HT1080 (cell line): ENCODE results near the gene OR2T1. TPM values are rescaled to one million over a fixed set of nuclear protein-coding genes. Genes with fewer than 3 reads are reported as not detected.
"Not testable (repeated sequence)": the region's sequence is repeated elsewhere in the genome, so short reads cannot be mapped to it uniquely, and the experiment has no call there.

Experiments
- DNase-seq: peaks from one replicate; pipeline ENCODE4 v3.0.0-alpha.2; 2015; ENCODE audit warnings: low read depth
- total RNA-seq: library from RNA; depleted of rRNA; stranded (reverse); fragments of >200 nt; shearing (Covaris generic); gene quantifications from 2 replicates; pipeline ENCODE4 v1.2.3, GENCODE V29; 2014; rRNA removed

OR2T1 gene
- total RNA-seq, 1 experiment from 2014 or later: not detected

DNA sequence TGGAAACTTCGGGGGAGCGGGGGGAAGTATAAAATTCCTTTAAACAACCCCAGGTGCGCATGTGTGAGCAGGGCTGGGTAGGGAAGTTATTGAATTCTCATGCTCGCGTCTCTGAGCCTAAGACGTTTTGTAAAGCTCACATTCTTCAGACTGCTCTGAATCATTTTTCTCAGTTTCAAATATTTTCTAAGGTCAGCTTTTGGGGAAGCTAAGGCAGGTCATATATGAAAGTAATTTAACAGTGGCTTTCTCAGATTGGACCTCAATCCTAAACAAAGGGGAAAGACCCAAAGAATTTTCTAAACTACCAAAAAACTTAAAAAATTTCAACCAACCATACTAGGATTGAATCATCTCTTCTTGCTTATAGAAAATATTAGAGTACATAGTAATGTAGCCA lies 32.1 kb downstream of the OR2T1 start:
- not testable (repeated sequence) for DNase-seq

DNA sequence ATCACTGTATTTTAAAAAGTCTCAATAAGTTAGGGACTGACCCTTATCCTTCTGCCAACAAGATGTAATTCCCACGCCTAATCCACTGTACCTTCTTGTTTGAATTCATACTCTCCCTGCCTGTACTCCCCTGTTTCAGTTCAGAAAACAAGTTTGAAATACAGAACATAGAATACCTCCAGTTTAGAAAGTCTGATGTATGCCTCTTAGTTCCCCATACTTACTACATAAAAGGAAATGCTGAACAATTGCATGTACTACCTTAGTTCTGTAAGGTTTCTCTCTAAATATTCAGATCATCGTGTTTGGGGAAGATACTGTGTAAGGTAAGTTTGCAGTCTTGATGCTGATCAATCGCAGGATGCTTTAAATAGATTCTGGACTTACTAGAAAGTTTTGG lies 33.5 kb downstream of the OR2T1 start:
- not testable (repeated sequence) for DNase-seq

DNA sequence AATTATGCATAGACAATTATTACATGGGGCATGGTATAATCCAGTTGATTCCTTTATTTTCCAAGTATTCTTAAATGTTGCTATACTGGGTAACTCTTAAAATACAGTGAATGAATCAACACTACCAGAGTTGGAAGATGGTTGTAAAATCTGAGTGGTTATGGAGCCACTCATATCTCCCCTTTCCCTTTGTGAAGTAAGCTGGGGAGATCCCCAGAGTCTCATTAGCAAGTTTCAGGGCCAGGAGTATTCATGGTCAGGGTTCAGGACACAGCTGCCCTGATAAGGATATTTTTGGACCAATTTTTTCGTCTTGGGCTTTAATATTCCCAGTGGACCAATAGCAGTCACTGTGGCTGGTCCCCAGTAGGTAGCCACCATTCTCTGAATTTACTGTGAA lies 35.8 kb downstream of the OR2T1 start:
- DNase-seq: not testable (repeated sequence)

DNA sequence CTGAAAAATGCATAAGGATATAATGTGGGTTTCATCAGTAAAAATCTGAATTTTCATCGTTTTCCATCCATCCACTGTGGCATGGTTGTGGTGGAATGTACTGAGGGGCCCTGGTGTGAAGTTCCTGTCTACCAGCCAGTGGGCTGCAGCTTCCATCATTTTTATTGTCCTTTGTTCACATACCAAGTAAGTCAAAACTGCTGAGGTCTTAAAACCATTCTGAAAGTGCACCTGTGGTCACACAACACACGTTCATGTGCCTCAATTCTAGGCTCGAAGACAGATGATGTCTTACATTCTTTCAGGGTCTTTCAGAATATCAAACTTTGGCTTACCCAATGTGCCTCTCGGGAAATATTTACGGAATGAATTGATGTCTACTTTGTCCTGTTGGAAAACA lies 36.4 kb downstream of the OR2T1 start:
- DNase-seq: not testable (repeated sequence)

DNA sequence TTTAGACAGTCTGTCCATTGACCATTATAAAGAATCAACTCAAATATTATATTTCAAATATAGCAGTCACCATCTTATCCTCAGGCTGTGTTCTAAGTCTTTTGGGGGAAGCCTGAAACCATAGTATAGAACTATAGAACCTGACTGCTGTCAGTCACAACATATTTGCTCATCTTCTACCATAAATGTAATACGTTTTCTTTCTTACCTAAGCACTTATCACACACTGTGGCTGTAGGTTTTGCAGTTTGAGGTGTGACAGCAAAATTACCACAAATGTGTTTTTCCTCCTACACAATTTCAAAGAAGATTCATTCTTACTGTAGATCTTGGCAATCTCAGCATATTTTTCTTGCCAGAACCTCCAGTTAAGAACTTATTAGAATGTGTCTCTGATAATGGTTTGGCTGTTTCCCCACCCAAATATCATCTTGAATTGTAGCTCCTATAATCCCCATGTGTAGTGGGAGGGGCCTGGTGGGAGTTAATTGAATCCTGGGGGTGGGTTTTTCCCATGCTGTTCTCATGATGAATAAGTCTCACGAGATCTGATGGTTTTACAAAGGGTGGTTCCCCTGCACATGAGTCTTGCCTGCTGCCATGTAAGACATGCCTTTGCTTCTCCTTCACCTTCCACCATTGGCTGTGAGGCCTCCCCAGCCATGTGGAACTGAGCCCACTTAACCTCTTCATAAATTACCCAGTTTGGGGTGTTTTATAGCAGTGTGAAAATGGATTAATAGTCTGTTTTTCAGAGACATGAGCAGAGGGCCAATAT lies 39.8 kb downstream of the OR2T1 start:
- not testable (repeated sequence) for DNase-seq

DNA sequence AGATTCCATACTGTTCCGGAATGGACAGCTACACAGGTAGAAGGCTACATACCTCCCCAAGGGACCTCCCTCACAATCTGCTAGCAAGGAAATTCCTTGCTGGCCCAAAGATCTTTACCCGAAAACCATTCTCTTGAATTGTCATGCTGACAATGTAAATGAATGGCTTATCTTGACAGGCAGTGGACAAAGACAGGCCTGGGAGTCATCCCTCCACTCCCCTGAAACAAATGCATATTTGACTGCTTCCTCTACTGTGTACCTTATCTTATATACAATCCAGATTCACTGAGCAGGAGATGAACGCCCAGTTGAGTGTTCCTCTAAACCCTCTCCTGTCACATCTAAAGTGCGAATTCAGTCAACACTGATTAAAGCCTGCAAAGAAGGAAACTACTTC lies 41.8 kb downstream of the OR2T1 start:
- not testable (repeated sequence) for DNase-seq

DNA sequence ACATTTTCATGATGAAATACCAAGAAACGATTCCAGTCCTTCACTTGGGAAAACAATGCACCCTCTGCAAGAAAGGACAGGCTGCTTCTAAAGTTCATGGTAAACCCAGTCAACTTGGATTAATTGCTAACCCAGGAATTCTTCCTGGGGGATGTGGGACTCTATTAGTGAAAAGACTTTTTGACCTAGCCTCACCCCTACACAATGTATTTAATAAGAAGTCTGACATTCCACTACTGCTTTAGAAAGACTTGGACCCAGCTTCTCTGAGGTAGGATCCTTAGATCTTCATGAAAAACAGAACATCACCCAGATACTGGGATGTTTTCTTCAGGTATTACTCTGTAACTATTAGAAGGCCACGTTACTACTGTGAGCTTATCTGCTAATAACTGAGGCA lies 42.6 kb downstream of the OR2T1 start, which contains the start of gene OR2T2:
OR2T2 (plus strand) TSS at position 239 of the 400 bp plus-strand sequence. CDS start 7,161 bp downstream, outside the sequence.
- not testable (repeated sequence) for DNase-seq

DNA sequence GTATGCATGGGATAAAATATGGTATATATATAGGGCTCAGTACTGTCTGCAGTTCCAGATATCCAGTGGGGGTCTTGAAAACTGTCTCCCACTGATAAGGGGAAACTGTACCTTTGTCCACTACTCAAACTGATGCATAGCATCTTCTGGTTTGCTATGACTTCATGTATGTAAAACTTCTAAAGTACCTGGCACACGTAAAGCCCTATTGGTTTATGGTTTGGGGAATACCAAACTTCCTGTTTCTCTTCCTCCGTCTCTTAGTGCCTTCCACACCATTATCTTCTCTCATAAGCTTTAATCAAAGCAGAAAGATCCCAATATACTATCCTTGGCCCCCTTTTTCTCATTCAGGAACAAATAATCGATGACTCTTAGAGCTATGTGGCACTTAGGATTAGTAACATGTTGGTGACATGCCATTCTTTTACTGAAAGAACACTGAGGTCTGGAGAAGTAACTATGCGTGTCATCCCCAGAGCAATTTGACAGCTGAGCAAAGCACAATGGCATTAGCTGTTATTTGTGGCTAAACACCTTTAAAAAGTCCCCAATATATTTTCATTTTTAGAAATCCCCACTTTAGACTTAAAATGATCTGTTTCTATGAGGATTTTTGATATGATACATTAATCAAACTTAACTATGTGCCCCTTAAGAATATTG lies 45.7 kb downstream of the OR2T1 start:
- not testable (repeated sequence) for DNase-seq

DNA sequence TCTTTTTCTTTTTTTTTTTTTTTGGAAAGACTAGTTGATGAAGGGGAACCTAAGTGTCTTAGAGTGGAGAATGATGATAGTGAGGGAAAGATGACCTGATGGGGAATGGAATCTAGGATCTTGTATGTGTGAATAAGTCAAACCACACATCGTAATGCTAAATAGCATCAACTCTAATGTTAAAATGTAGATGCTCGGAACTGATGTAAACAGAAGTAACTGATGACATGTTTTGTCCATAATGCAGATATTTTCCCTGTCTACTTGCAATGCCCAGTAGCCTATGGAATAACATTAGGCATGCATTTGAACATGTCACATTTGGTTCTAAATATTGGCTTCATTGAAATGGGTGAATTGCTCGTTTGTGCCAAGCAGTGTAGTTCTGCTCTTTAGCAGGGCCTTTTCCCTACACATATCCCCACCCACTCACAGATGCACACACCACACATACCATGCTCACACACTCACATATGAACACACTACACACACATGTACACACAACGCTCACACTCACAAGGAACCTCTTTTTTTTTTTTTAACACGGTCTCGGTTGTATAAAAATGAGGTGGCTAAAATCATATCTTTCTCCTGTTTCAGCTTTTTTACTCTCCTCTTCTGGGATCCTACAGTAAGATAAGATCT lies 47.1 kb downstream of the OR2T1 start:
- DNase-seq: not testable (repeated sequence)

DNA sequence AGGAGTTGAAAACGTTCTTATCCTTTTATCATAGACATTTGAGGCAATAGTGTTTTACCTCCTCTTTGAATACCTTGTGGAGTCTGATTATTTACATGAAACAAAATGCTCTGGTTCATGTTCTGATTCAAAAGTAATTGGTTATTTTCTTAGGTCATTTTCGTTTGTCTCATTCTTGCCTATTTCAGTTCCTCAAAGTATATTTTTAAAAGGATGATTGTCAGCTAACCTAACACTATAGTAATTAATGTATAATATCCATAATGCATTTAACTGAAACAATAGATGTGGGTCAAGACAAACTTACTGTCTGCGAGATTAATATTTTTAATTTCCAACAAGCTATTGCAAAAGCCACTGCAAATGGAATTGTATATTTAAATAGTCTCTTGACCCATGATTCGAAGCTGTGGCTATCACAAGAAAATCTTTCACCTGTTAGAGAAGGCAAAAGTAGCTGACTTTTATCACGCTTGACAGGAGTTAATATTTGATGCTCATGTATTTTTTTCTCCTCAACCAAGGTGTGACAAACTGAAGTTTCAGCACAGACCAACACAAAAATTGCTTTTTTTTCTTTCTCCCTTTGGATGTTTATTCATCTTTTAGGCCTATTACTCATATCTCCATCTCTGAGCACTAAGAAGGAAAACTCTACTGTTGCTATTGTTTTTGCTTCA lies 47.8 kb downstream of the OR2T1 start:
- DNase-seq: not testable (repeated sequence)

DNA sequence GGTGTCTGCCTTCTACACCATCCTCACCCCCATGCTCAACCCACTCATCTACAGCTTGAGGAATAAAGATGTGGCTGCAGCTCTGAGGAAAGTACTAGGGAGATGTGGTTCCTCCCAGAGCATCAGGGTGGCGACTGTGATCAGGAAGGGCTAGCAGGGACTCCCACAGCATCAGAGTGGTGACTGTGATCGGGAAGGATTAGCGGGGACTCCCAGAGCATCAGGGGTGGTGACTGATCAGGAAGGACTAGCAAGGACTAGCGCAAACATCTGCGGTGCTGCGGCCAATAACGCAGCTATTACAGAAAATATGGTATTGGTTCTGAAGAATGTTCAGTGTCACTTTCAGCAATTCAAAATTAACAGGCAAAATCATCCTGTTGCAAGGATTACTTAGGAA lies 50.8 kb downstream of the OR2T1 start:
- DNase-seq: not testable (repeated sequence)

DNA sequence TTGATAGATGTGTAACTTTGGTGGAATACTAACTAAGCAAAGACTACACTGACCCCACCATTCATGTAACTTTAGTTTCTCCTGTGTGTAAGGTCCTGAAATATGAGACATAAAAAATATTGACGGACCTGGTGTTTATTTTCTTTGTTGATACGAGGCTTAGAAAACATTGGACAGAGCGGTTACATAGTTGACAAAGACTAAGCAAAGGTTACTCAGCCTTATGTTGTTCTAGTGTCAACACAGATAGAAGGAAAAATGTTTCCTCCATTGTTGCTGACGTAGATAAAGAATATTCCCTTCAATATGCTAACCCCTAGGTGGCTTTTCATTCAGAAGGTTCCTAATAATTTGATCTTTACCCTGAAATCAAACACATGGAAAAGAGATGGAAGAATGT lies 52.2 kb downstream of the OR2T1 start:
- DNase-seq: not testable (repeated sequence)

DNA sequence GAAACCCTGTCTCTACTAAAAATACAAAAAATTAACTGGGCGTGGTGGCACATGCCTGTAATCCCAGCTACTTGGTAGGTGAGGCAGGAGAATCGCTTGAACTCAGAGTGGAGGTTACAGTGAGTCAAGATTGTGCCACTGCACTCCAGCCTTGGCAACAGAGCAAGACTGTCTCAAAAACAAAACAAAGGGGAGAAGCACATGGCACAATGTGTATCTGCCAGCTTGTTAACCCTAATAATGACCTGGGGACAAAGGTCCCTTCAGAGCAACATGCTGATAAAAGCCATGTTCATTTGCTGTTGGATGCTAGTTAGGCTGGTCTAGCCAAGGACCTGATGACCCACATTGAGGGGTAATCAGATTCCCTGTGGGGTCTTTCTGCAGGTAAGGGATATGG lies 53.8 kb downstream of the OR2T1 start:
- DNase-seq: not testable (repeated sequence)

Other genes starting within 250 kb of the OR2T1 start
- not detected in 2 replicates for gene OR2M2, start 228.2 kb upstream of the OR2T1 start, total RNA-seq
- gene OR2M3, start 205.8 kb upstream of the OR2T1 start, total RNA-seq: 0.02 TPM in 1 of 2 replicates, not detected in the other
- 0.05 and 0.10 TPM in 2 replicates for gene OR2M4, start 171.6 kb upstream of the OR2T1 start, total RNA-seq
- 0.08 TPM in 1 of 2 replicates, not detected in the other for gene OR2T33, start 125.1 kb upstream of the OR2T1 start, total RNA-seq
- not detected in 2 replicates for gene OR2T12, start 99.6 kb upstream of the OR2T1 start, total RNA-seq
- not detected in 2 replicates for gene OR2M7, start 78.5 kb upstream of the OR2T1 start, total RNA-seq
- not detected in 2 replicates for gene OR14C36, start 54.3 kb upstream of the OR2T1 start, total RNA-seq
- gene OR2T4, start 41.4 kb upstream of the OR2T1 start, total RNA-seq: not detected in 2 replicates
- gene OR2T6, start 27.3 kb upstream of the OR2T1 start, total RNA-seq: not detected in 2 replicates
- gene OR2T2, start 42.6 kb downstream of the OR2T1 start, total RNA-seq: not detected in 2 replicates
- not detected in 2 replicates for gene OR2T3, start 70.3 kb downstream of the OR2T1 start, total RNA-seq
- not detected in 2 replicates for gene OR2T5, start 85.5 kb downstream of the OR2T1 start, total RNA-seq
- not detected in 2 replicates for gene OR2G6, start 105.0 kb downstream of the OR2T1 start, total RNA-seq
- not detected in 2 replicates for gene OR2T29, start 159.7 kb downstream of the OR2T1 start, total RNA-seq
- not detected in 2 replicates for gene OR2T34, start 171.7 kb downstream of the OR2T1 start, total RNA-seq
- gene OR2T10, start 194.7 kb downstream of the OR2T1 start, total RNA-seq: not detected in 2 replicates
- not detected in 2 replicates for gene OR2T11, start 232.0 kb downstream of the OR2T1 start, total RNA-seq
- not detected in 2 replicates for gene OR2T35, start 242.2 kb downstream of the OR2T1 start, total RNA-seq